A673 (cell line): ENCODE measurements around the gene PRRC2A. TPM values are rescaled to one million over a fixed set of nuclear protein-coding genes. Genes with fewer than 3 reads are reported as not detected.

ENCODE experiments used
- BruUV-seq: library from RNA; stranded (reverse); fragments of 400-500 nt; replicated peaks from 2 replicates; lab custom pipeline; 2021; lab: Mats Ljungman, UMichigan
- CTCF ChIA-PET: fragments of 300-600 bp; sonication (Branson Sonifier 250); formaldehyde crosslinking; loops from one replicate; lab custom pipeline; 2022; ENCODE audit warnings: antibody characterized with exemption; lab: Charles Lee
- POLR2A ChIA-PET: fragments of 300-600 bp; sonication (Branson Sonifier 250); formaldehyde crosslinking; loops from one replicate; lab custom pipeline; 2022; ENCODE audit warnings: antibody characterized with exemption; ENCODE audit not compliant: low non-redundant PET; lab: Charles Lee
- DNase-seq: peaks from one replicate; pipeline ENCODE4 v3.0.0-alpha.2; 2015; ENCODE audit warnings: low spot score
- H3K27ac ChIP-seq: fragments of 200-600 bp; sonication (generic); 2 replicates; pipeline ENCODE4 v1.5.1; 2016; ENCODE audit warnings: mixed run types, low read depth, mild to moderate bottlenecking, mixed read lengths, antibody characterized with exemption, low read length; ENCODE audit not compliant: poor library complexity, severe bottlenecking
- H3K27me3 ChIP-seq: fragments of 200-600 bp; sonication (generic); replicated peaks from 2 replicates; pipeline ENCODE4 v1.6.1; 2017; ENCODE audit warnings: mixed run types, low read depth, mild to moderate bottlenecking, mixed read lengths, antibody characterized with exemption, low read length; ENCODE audit not compliant: insufficient read depth, poor library complexity
- H3K36me3 ChIP-seq: fragments of 200-600 bp; sonication (generic); 2 replicates; pipeline ENCODE4 v1.6.1; 2016; ENCODE audit warnings: mixed run types, mild to moderate bottlenecking, mixed read lengths, antibody characterized with exemption, low read length; ENCODE audit not compliant: insufficient read depth, poor library complexity, severe bottlenecking
- H3K4me1 ChIP-seq: fragments of 200-600 bp; sonication (generic); 2 replicates; pipeline ENCODE4 v1.6.1; 2017; ENCODE audit warnings: mixed run types, mild to moderate bottlenecking, mixed read lengths, antibody characterized with exemption, low read length; ENCODE audit not compliant: insufficient read depth, poor library complexity, severe bottlenecking
- H3K4me3 ChIP-seq: fragments of 200-600 bp; sonication (generic); 2 replicates; pipeline ENCODE4 v1.5.1; 2016; ENCODE audit warnings: low read depth, mixed run types, mild to moderate bottlenecking, mixed read lengths, low read length; ENCODE audit not compliant: poor library complexity, severe bottlenecking
- H3K9me3 ChIP-seq: fragments of 200-600 bp; sonication (generic); 2 replicates; pipeline ENCODE4 v1.6.1; 2016; ENCODE audit warnings: mixed run types, low read depth, mild to moderate bottlenecking, mixed read lengths, antibody characterized with exemption, low read length; ENCODE audit not compliant: poor library complexity, severe bottlenecking
- EZH2 ChIP-seq: fragments of 200-600 bp; sonication (generic); IDR thresholded peaks from 2 replicates; pipeline ENCODE4 v1.6.1; 2017; ENCODE audit warnings: borderline replicate concordance, low read depth, mild to moderate bottlenecking, mixed read lengths, antibody characterized with exemption, low read length; ENCODE audit not compliant: poor library complexity, severe bottlenecking
- intact Hi-C: fragments of 100-400 bp; cut with micrococcal nuclease; formaldehyde crosslinking; loops from one replicate; pipeline ENCODE4 v1.10.0; 2022; ENCODE audit not compliant: unreplicated experiment
- total RNA-seq: library from RNA; stranded (reverse); gene quantifications from 2 replicates; pipeline ENCODE4 v1.2.3, GENCODE V29; 2021
- TF ChIP-seq, protein P1 (sequence below): fragments of 300-800, 200-600 bp; sonication (generic); conservative IDR thresholded peaks from 2 replicates; pipeline ENCODE4 v1.5.1; 2017; ENCODE audit warnings: low read depth, mild to moderate bottlenecking, antibody characterized with exemption, low read length, moderate library complexity, mixed read lengths

The PRRC2A gene
- total RNA-seq, 1 experiment from 2014 or later = 289 TPM

- H3K4me3 ChIP-seq = peak within 1 kb of the TSS; percentile 78
- peaks cover 4% of the 10 kb centered on the region for H3K4me1 ChIP-seq
- intact Hi-C loops = loop anchor here (2.0 kb wide), 1 partner anchor 15 kb away; no protein-coding TSS in a partner anchor
- DNase-seq = no peak
- no peaks in the 10 kb centered on the region for H3K9me3 ChIP-seq
- TF ChIP-seq, protein P1, sequence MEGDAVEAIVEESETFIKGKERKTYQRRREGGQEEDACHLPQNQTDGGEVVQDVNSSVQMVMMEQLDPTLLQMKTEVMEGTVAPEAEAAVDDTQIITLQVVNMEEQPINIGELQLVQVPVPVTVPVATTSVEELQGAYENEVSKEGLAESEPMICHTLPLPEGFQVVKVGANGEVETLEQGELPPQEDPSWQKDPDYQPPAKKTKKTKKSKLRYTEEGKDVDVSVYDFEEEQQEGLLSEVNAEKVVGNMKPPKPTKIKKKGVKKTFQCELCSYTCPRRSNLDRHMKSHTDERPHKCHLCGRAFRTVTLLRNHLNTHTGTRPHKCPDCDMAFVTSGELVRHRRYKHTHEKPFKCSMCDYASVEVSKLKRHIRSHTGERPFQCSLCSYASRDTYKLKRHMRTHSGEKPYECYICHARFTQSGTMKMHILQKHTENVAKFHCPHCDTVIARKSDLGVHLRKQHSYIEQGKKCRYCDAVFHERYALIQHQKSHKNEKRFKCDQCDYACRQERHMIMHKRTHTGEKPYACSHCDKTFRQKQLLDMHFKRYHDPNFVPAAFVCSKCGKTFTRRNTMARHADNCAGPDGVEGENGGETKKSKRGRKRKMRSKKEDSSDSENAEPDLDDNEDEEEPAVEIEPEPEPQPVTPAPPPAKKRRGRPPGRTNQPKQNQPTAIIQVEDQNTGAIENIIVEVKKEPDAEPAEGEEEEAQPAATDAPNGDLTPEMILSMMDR = no peak
- no peak for TF ChIP-seq EZH2
- H3K27ac ChIP-seq = peak within 1 kb of the TSS; percentile 56
- no peaks in the 10 kb centered on the region for H3K36me3 ChIP-seq
- ChIA-PET POLR2A (interaction anchor here (0.6 kb wide), 1 partner anchor 63 kb away, joined by 3 read pairs; no protein-coding TSS in a partner anchor), CTCF (no interaction called here)
- BruUV-seq = no TSS peak
- no peaks in the 10 kb centered on the region for H3K27me3 ChIP-seq
Measured at GRCh38 chr6:31582230-31582643, 38.3 kb upstream of the PRRC2A start, which contains the start of gene LTB. Gene LTB (minus strand): TSS chr6:31582424. CDS start chr6:31582417, 7 bp downstream.

DNA sequence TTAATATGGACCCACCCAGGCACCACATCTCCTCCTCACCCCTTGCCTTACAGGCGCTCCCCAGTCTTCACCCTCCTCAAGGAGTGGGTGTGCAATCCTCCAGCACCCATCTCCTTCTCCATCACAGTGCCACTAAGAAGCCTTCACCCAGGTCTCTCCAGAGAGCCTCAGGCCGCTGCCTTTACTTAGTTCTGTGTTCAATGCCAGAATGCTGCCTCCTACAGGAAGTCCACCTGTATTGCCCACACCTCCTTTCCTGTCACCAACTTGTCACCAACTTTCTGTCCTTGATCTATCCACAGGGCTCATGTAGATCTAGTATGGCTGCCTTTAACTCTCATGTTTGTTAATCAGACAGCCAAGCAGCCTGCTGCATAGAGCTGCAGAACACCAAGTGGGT lies 35.0 kb upstream of the PRRC2A start:
- peaks cover 4% of the 10 kb centered on the region for H3K4me1 ChIP-seq
- no TSS peak for BruUV-seq
- peak; percentile 42 for DNase-seq
- CTCF ChIA-PET = no interaction called here
- no peaks in the 10 kb centered on the region for H3K9me3 ChIP-seq
- H3K36me3 ChIP-seq = no peaks in the 10 kb centered on the region
- no peak overlapping the region for H3K27ac ChIP-seq
- intact Hi-C loops = no loop called here
- no peak overlapping the region for H3K4me3 ChIP-seq
- TF ChIP-seq, protein P1 = peak; percentile 53
- TF ChIP-seq EZH2 = no peak
- H3K27me3 ChIP-seq = no peaks in the 10 kb centered on the region
- POLR2A ChIA-PET = no interaction called here

GRCh38 chr6:31586008-31586407 lies 34.5 kb upstream of the PRRC2A start, which contains the start of gene LST1:
Gene LST1 (plus strand): TSS chr6:31586277. CDS start chr6:31587300, 1,023 bp downstream.
- BruUV-seq = no TSS peak
- CTCF ChIA-PET = interaction anchor here (1.2 kb wide), 1 partner anchor 12 kb away, joined by 6 read pairs; no protein-coding TSS in a partner anchor
- Histone ChIP-seq H3K4me3 (no peak within 1 kb of the TSS), H3K4me1 (peaks cover 4% of the 10 kb centered on the region), H3K36me3 (no peaks in the 10 kb centered on the region), H3K9me3 (no peaks in the 10 kb centered on the region), H3K27ac (no peak within 1 kb of the TSS), H3K27me3 (no peaks in the 10 kb centered on the region)
- POLR2A ChIA-PET = no interaction called here
- DNase-seq = no peak
- intact Hi-C loops = no loop called here
- TF ChIP-seq, protein P1 = no peak
- TF ChIP-seq EZH2 = no peak
